Kidney (tissue), 14 donors: ENCODE data around the gene SLC51B. TPM values are rescaled to one million over a fixed set of nuclear protein-coding genes. Genes with fewer than 3 reads are reported as not detected.

Experiments
- DNase-seq, 5 donors: peaks; one replicate each; pipeline ENCODE4 v3.0.0-alpha.2; 2013 to 2020
- FAIRE-seq: peaks from 2 replicates; lab custom pipeline; 2012; peaks lifted over from hg19 to GRCh38; lab: Jason Lieb, UNC
- H3K27ac ChIP-seq, 2 donors: one replicate each; pipeline ENCODE4 v1.7.0; 2013; ENCODE audit warnings: low read depth in 2 of 2, low read length in 2 of 2, inconsistent platforms in 1 of 2
- H3K27me3 ChIP-seq: one replicate; pipeline ENCODE4 v1.7.1; 2013; ENCODE audit warnings: low read length, inconsistent platforms; ENCODE audit not compliant: control insufficient read depth, insufficient read depth
- H3K36me3 ChIP-seq, 3 donors: one replicate each; pipeline versions ENCODE4 v1.7.0 to v1.7.1; 2013; ENCODE audit warnings: low read length in 3 of 3, control low read depth in 1 of 3, inconsistent platforms in 1 of 3; ENCODE audit not compliant: insufficient read depth in 3 of 3, control insufficient read depth in 2 of 3
- H3K4me1 ChIP-seq, 3 donors: one replicate each; pipeline versions ENCODE4 v1.7.0 to v1.7.1; 2013; ENCODE audit warnings: low read length in 3 of 3, inconsistent platforms in 1 of 3, low read depth in 1 of 3; ENCODE audit not compliant: control insufficient read depth in 2 of 3, insufficient read depth in 2 of 3
- H3K4me3 ChIP-seq, 3 donors: one replicate each; pipeline versions ENCODE4 v1.7.0 to v1.8.1; 2013; ENCODE audit warnings: low read length in 3 of 3, control low read depth in 1 of 3, inconsistent platforms in 1 of 3
- H3K9ac ChIP-seq, 3 donors: one replicate each; pipeline versions ENCODE4 v1.7.0 to v1.7.1; 2013; ENCODE audit warnings: low read length in 3 of 3, control low read depth in 1 of 3, inconsistent platforms in 1 of 3
- H3K9me3 ChIP-seq, 3 donors: one replicate each; pipeline versions ENCODE4 v1.7.0 to v1.7.1; 2013; ENCODE audit warnings: low read length in 3 of 3, control low read depth in 1 of 3, inconsistent platforms in 1 of 3; ENCODE audit not compliant: control insufficient read depth in 2 of 3, insufficient read depth in 1 of 3
- CTCF ChIP-seq: IDR thresholded peaks from 3 replicates; pipeline ENCODE4 v1.5.1; 2012; ENCODE audit warnings: mild to moderate bottlenecking, moderate library complexity, borderline replicate concordance; ENCODE audit not compliant: insufficient read depth; ENCODE audit errors: extremely low read depth
- intact Hi-C: fragments of 100-400 bp; cut with DNase I; formaldehyde crosslinking; loops from one replicate; pipeline ENCODE4 v1.11.1; 2022
- polyA plus RNA-seq: library from polyadenylated mRNA; stranded (reverse); fragments of 350-450 nt; fragmentation: Illumina TruSeq; extraction: RNeasy Lipid Tissue Mini Kit (QIAGEN cat#74804); gene quantifications from one replicate; pipeline ENCODE4 v1.2.3, GENCODE V29; 2014; ENCODE audit warnings: low read depth, low replicate concordance; ENCODE audit not compliant: insufficient read depth
- total RNA-seq: library from RNA; stranded (reverse); fragmentation: NEBNext Ultra II Directional; extraction: Animal tissue kit (Norgen Biotek cat#: 25700); gene quantifications from one replicate; pipeline ENCODE4 v1.2.1, GENCODE V29; 2021
- donor health status: control.
- donor health status: control.
- donor health status: control.
- donor health status: control.
- donor health status: control.
- donor health status: DM: yes; HTN: yes; CAD: no.
- donor health status: Normal renal cell carcinoma (clear cell type).

SLC51B gene
- total and polyA plus RNA-seq, 2 donors from 2014 or later = 2.9 to 40.9 TPM

GRCh38 chr15:65079580-65079979 is 34.4 kb downstream of the SLC51B start:
- Histone ChIP-seq H3K4me3 (no peak overlapping the region), H3K4me1 (peaks cover 0 to 7% (median 2%) of the 10 kb centered on the region in 3 donors), H3K36me3 (no peaks in the 10 kb centered on the region), H3K27me3 (no peaks in the 10 kb centered on the region), H3K9me3 (no peaks in the 10 kb centered on the region), H3K27ac (no peak overlapping the region), H3K9ac (no peak overlapping the region)
- intact Hi-C loops = no loop called here
- FAIRE-seq = no peak
- DNase-seq = no peak
- TF ChIP-seq CTCF = no peak

- intact Hi-C loops = no loop called here
- H3K27me3 ChIP-seq = no peaks in the 10 kb centered on the region
- FAIRE-seq = no peak
- TF ChIP-seq CTCF = no peak
- no peak overlapping the region for H3K4me3 ChIP-seq
- H3K4me1 ChIP-seq = peaks cover 0 to 9% (median 6%) of the 10 kb centered on the region in 3 donors
- no peaks in the 10 kb centered on the region for H3K36me3 ChIP-seq
- H3K27ac ChIP-seq = no peak overlapping the region
- DNase-seq = no peak
- no peak overlapping the region for H3K9ac ChIP-seq
- H3K9me3 ChIP-seq = no peaks in the 10 kb centered on the region
These were observed 36.1 kb downstream of the SLC51B start for GRCh38 chr15:65081270-65081669.

GRCh38 chr15:65081758-65082157 is 36.6 kb downstream of the SLC51B start:
- intact Hi-C loops = no loop called here
- H3K9ac ChIP-seq = no peak overlapping the region
- no peaks in the 10 kb centered on the region for H3K36me3 ChIP-seq
- no peak for TF ChIP-seq CTCF
- no peak overlapping the region for H3K27ac ChIP-seq
- H3K9me3 ChIP-seq = no peaks in the 10 kb centered on the region
- H3K27me3 ChIP-seq = no peaks in the 10 kb centered on the region
- no peak for FAIRE-seq
- DNase-seq = no peak
- no peak overlapping the region for H3K4me3 ChIP-seq
- H3K4me1 ChIP-seq = peaks cover 0 to 9% (median 6%) of the 10 kb centered on the region in 3 donors

GRCh38 chr15:65082303-65082953 is 37.2 kb downstream of the SLC51B start:
- Histone ChIP-seq H3K9me3 (no peaks in the 10 kb centered on the region), H3K9ac (no peak overlapping the region), H3K36me3 (no peaks in the 10 kb centered on the region), H3K27ac (no peak overlapping the region), H3K4me1 (peaks cover 0 to 11% (median 7%) of the 10 kb centered on the region in 3 donors), H3K4me3 (no peak overlapping the region), H3K27me3 (no peaks in the 10 kb centered on the region)
- no peak for TF ChIP-seq CTCF
- peak in 4 of 5 donors; percentile 63 to 80 (median 80) for DNase-seq
- FAIRE-seq = no peak
- intact Hi-C loops = no loop called here
